ENCODE data around the gene PSMA6. TPM values are rescaled to one million over a fixed set of nuclear protein-coding genes. Genes with fewer than 3 reads are reported as not detected.

Gene PSMA6
- total and polyA plus RNA-seq, 2 of the 8 experiments (the other 6 are each of a cell fraction or from before 2014, with no cell fraction given), result 180 to 238 TPM

Other genes with a start within 250 kb of the PSMA6 start
- 32.0 and 34.0 TPM in 2 replicates for gene FAM177A1, start 246.1 kb upstream of the PSMA6 start, total RNA-seq (2021; fragmentation: NEBNext Ultra II Directional; extraction: Animal tissue kit (Norgen Biotek cat#: 25700))
- gene FAM177A1, start 246.1 kb upstream of the PSMA6 start, polyA plus RNA-seq (2011; rRNA removed), result 11.2 and 11.3 TPM in 2 replicates
- 24.6 and 26.7 TPM in 2 replicates for gene PPP2R3C, start 170.4 kb upstream of the PSMA6 start, total RNA-seq (2021; fragmentation: NEBNext Ultra II Directional; extraction: Animal tissue kit (Norgen Biotek cat#: 25700))
- 4.2 and 7.1 TPM in 2 replicates for gene PPP2R3C, start 170.4 kb upstream of the PSMA6 start, polyA plus RNA-seq (2011; rRNA removed)
- 43.9 and 44.8 TPM in 2 replicates for gene PRORP, start 169.8 kb upstream of the PSMA6 start, total RNA-seq (2021; fragmentation: NEBNext Ultra II Directional; extraction: Animal tissue kit (Norgen Biotek cat#: 25700))
- gene PRORP, start 169.8 kb upstream of the PSMA6 start, polyA plus RNA-seq (2011; rRNA removed), result 20.5 and 30.0 TPM in 2 replicates
- 24.4 and 25.9 TPM in 2 replicates for gene NFKBIA, start 112.4 kb downstream of the PSMA6 start, total RNA-seq (2021; fragmentation: NEBNext Ultra II Directional; extraction: Animal tissue kit (Norgen Biotek cat#: 25700))
- gene NFKBIA, start 112.4 kb downstream of the PSMA6 start, polyA plus RNA-seq (2011; rRNA removed), result 49.7 and 59.5 TPM in 2 replicates
- gene INSM2, start 241.8 kb downstream of the PSMA6 start, total RNA-seq (2021; fragmentation: NEBNext Ultra II Directional; extraction: Animal tissue kit (Norgen Biotek cat#: 25700)), result 0.10 TPM in 1 of 2 replicates, not detected in the other
- gene INSM2, start 241.8 kb downstream of the PSMA6 start, polyA plus RNA-seq (2011; rRNA removed), result not detected in 2 replicates